Activated CD8-positive, alpha-beta memory T cell treated with anti-CD3 and anti-CD28 coated beads, Interleukin-2, amount 50 U/mL, for 1 hour (primary cell): ENCODE measurements around the gene MON1B.
"Not testable (repeated sequence)": the region's sequence is repeated elsewhere in the genome, so short reads cannot be mapped to it uniquely, and the experiment has no call there.

Source experiments
- DNase-seq: peaks from one replicate; pipeline ENCODE4 v3.0.0-alpha.2; 2020; ENCODE audit errors: extremely low read depth

The MON1B gene

GRCh38 chr16:77190478-77191258, at the start of gene MON1B:
TSS of gene MON1B (plus strand) at chr16:77191190. CDS start at chr16:77191486, 296 bp downstream.
- DNase-seq, result peak; percentile 90

GRCh38 chr16:77143364-77143763, 47.6 kb upstream of the MON1B start:
- DNase-seq, result no peak

- no peak for DNase-seq
These were observed 42.9 kb upstream of the MON1B start for GRCh38 chr16:77148121-77148520.

GRCh38 chr16:77157346-77158058, 33.5 kb upstream of the MON1B start:
- DNase-seq, result no peak

GRCh38 chr16:77158293-77158692, 32.7 kb upstream of the MON1B start:
- DNase-seq, result no peak

- no peak for DNase-seq
These were observed 26.0 kb upstream of the MON1B start for GRCh38 chr16:77165006-77165405.

- not testable (repeated sequence) for DNase-seq
These were observed 25.3 kb upstream of the MON1B start for GRCh38 chr16:77165536-77166236.

- DNase-seq, result no peak
These were observed 24.3 kb upstream of the MON1B start for GRCh38 chr16:77166726-77167125.

- no peak for DNase-seq
These were observed 22.1 kb upstream of the MON1B start for GRCh38 chr16:77168901-77169300.

GRCh38 chr16:77169650-77170236, 21.2 kb upstream of the MON1B start:
- DNase-seq, result no peak

GRCh38 chr16:77170805-77171204, 20.2 kb upstream of the MON1B start:
- no peak for DNase-seq

- DNase-seq, result no peak
These were observed 19.0 kb upstream of the MON1B start for GRCh38 chr16:77171745-77172635.

GRCh38 chr16:77172951-77173350, 18.0 kb upstream of the MON1B start:
- no peak for DNase-seq

GRCh38 chr16:77183137-77183536, 7.9 kb upstream of the MON1B start:
- DNase-seq, result no peak

GRCh38 chr16:77186298-77186697, 4.7 kb upstream of the MON1B start:
- DNase-seq, result not testable (repeated sequence)

GRCh38 chr16:77190190-77190477, 856 bp upstream of the MON1B start:
- DNase-seq, result no peak

- DNase-seq, result no peak
These were observed 424 bp downstream of the MON1B start for GRCh38 chr16:77191259-77191969.

- no peak for DNase-seq
These were observed 2.4 kb downstream of the MON1B start for GRCh38 chr16:77193377-77193776.

GRCh38 chr16:77194295-77195231, 3.6 kb downstream of the MON1B start:
- DNase-seq, result no peak

GRCh38 chr16:77195411-77195810, 4.4 kb downstream of the MON1B start:
- no peak for DNase-seq
